Measurements from ENCODE around the gene ZRSR2.
"Not testable (repeated sequence)": the region's sequence is repeated elsewhere in the genome, so short reads cannot be mapped to it uniquely, and the experiment has no call there.

ZRSR2 gene, protein sequence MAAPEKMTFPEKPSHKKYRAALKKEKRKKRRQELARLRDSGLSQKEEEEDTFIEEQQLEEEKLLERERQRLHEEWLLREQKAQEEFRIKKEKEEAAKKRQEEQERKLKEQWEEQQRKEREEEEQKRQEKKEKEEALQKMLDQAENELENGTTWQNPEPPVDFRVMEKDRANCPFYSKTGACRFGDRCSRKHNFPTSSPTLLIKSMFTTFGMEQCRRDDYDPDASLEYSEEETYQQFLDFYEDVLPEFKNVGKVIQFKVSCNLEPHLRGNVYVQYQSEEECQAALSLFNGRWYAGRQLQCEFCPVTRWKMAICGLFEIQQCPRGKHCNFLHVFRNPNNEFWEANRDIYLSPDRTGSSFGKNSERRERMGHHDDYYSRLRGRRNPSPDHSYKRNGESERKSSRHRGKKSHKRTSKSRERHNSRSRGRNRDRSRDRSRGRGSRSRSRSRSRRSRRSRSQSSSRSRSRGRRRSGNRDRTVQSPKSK

GRCh38 chrX:15789979-15790768, at the start of gene ZRSR2:
Gene ZRSR2 (plus strand): TSS chrX:15790484. CDS start chrX:15790496, 12 bp downstream.
- peak; percentile 60 to 81 (median 68) for DNase-seq

DNA sequence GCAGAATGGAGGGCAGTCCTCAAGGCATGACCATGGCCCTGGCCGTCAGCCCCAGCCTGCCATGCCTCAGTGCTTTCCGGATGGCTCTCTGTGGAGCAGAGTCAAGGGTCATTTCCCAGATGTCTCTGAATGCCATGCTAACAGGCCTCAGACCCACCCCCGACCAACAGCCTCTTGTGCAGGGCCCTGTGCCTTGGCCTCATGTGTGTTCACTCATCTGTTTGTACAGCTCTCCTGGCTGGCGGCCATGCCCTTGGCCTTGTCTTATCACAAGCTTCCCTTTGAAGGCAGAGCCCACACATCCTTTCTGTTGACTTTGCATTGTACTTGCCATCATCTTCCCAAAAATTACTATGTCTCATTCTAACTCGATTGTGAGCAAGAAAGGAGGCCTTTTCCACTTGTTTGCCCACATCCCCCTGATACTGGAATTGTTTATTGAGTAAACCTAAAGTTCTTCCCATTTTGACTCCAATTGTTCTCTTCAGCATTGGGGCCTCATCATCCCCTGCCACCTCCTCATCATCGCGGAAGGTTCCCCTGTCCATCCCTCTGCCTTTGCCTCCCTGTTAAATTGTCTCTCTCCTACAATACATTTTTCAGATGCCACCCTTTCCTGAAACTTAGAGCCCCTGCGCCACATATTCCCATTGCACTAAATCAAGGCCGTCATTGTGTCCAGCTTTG, 46.0 kb upstream of the ZRSR2 start:
- no peak for DNase-seq

DNA sequence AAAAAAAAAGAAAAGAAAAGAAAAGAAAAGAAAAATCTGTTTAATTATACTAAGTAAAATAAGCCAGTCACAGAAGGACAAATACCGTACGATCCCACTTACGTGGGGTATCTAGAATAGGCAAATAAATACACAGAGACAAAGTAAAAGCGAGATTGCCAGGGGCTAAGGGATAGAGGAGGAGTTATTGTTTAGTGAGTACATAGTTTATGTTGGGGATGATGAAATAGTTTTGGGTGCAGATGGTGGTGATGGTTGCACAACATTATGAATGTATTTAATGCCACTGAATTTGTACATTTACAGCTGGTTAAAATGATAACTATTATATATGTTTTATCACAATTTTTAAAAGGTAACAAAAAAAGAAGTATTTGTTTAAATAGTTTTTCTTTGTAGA, 45.1 kb upstream of the ZRSR2 start:
- DNase-seq = no peak

GRCh38 chrX:15746651-15747050, 43.6 kb upstream of the ZRSR2 start:
- not testable (repeated sequence) for DNase-seq

DNA sequence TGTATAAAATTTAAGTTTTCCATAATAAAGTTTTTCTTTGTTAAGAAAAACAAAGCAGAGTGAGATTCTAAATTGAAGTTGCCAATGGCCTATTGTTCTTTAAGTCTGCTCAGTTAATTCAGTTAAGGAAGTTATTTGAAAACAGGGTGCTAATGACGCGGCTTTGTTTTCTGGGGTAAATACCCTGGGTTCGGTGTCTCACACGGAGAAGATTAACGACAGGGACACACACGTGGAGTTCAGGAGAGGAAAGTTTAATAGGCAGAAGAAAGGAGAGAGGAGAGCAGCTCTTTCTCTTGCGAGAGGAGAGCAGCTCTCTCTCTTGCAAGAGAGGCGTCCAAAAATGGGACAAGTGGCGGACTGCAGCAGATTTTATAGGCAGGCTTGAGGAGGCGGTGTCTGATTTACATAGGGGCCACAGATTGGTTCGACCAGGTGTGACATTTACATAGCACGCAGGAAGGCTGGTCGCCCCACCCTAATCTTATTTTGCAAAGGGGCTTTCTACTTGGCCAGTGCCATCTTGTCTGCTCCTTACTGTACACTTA, 42.6 kb upstream of the ZRSR2 start:
- DNase-seq = no peak

GRCh38 chrX:15748841-15749240, 41.4 kb upstream of the ZRSR2 start:
- no peak for DNase-seq

DNA sequence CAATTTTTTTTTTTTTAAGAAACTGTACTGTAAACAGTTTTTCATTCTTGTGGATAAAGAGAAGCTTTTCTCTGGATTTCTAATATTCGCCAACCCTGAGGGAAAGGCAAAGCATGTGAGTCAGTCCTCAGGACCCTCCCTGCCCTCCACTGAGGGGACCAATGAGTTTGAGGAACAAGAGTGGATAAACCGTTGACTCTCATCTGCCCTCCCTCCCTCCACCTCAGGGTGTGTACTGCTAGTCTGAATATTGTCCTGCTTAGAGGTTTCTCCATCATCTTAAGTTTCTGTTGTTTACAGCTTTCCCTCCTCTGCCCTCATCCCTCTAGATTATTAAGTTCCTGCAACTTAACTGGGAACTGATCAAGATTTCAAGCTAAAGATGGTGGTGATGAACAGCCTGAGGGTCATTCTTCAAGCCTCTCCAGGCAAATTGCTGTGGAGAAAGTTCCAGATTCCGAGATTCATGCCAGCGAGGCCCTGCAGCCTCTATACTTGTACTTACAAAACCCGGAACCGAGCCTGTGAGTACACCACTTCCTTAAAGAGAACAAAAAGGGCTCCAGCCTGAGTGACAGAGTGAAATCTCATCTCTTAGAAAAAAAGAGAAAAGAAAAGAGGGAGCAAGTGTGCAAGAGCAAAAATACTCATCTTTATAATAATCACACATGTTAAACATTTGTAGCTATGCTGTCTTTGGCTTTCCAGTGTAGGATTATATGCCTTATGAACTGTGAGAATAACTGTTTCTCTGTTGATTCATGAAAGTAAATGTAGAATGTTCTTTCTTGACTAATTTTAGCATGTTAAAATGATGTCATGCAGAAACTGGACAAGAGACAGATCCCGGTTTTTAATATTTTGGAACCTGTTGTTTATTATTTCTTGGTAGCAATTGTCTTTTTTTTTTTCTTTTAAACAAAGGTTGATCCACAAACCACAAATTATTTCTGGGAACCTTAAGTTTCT, 40.4 kb upstream of the ZRSR2 start:
- DNase-seq = no peak

GRCh38 chrX:15750611-15751154, 39.6 kb upstream of the ZRSR2 start:
- no peak for DNase-seq

DNA sequence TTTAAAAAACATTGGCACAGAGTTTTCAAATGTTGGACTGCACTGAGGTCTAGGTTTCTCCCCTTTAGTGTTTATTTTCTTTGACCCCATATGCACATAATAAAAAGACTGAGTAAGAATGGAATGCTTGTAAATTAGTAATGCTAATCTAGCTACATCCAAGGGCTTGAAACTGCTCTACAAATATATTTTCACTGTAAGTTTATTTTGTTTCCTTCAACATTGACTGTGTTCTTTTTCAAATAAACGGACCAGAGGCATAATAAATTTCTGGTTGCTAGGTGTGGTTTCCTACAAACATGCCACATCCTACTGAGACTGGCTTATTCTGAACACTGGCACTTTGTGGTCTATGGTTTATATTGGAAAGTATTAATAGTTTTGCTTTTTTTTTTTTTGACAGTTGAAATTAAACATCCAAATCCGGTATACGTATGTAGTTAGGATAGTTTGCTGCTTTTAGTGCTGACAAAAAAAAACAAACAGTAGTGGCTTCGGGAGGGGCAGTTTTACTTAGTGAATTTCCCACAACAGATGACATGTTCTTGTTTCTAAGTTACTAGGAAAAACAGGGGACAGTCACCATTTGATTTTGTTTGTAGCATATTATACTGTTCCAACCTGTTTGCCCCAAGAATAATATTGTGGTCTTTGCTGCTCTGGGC, 39.0 kb upstream of the ZRSR2 start:
- no peak for DNase-seq

DNA sequence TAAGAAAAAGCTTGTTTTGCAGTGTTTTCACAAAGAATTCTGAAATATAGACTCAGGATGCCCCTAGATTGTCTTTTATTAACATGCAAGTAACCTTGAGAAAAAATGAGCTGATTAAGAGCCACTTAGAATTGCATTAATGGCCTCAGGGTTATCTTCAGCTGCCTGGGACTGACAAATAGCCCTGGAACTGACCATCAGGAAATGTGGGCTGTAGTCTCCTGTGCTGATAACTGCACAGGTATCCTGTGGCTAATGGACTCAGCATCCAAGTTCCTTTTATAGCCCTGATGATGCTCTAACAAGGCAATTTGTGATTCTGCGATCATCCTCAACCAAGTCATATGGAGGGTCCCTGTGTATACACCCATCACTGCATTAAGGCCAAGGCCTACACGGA, 35.2 kb upstream of the ZRSR2 start:
- no peak for DNase-seq

DNA sequence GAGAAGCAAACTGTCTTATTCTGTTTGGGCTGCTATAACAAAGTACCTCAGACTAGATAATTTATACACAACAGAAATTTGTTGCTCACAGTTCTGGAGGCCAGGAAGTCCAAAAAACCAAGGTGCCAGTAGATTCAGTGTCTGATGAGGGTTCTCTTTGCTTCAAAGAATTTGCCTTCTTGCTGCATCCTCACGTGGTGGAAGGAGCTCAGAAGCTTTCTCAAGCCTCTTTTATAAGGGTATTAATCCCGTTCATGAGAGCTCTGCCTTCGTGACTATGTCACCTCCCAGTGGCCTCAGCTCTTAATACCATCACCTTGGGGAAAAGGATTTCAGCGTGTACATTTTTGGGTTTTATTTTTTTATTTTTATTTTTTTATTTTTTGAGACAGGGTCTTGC, 32.1 kb upstream of the ZRSR2 start:
- DNase-seq = no peak

- not testable (repeated sequence) for DNase-seq
Observed at GRCh38 chrX:15759886-15760285, 30.4 kb upstream of the ZRSR2 start.

DNA sequence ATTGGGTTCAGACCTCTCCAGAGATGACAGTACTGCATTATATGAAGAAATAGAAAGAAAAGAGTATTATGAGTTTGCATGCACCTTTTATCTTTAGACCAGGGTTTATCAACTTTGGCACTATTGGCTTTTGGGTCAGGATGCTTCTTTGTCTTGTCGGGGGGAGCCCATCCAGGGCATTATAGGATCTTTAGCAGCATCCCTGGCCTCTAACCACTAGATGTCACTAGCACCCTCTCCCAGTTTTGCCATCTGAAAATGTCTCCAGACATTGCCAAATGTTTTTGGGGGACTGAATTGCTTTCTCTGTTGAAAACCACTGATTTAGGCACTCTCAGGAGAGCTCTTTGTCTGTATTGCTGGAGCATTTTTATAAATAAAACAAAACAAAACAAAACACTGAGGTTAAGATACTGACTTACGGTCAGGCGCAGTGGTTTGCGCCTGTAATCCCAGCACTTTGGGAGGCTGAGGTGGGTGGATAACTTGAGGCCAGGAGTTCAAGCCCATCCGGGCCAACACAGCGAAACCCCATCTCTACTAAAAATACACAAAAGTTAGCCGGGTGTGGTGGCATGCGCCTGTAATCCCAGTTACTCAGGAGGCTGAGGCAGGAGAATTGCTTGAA, 28.6 kb upstream of the ZRSR2 start:
- DNase-seq = no peak

DNA sequence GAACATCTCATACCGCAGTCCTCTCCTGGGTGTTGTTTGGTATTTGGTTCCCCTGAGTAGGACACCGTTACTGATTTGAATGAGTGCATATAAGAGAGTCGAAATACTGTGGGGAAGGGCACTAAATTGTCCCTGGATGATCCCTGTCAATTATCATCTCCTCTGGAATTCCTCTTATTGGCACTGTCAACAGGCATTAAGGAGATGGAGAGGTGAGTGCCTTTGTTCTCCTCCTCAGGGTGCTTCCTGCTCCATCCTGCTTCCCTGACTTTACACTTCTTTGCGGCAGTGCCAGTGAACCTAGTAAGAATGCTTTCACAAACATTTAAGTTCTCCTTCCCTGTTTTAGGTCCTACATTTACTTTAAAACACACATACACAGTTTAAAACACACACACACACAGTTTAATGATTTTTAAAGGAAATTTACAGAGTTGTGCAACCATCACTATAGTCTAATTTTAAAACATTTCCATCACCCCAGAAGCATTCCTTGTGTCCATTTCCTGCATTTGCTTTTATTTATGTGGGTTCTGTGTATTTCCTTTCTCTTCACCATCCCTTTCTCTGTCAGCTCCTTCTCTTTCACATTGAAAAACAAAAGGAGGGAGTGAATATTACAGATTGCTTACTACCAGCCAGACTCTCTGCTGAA, 20.9 kb upstream of the ZRSR2 start:
- no peak for DNase-seq

- no peak for DNase-seq
Observed at GRCh38 chrX:15781961-15782699, 8.2 kb upstream of the ZRSR2 start.

- DNase-seq = no peak
Observed at GRCh38 chrX:15785176-15785750, 5.0 kb upstream of the ZRSR2 start.

GRCh38 chrX:15786915-15787314, 3.4 kb upstream of the ZRSR2 start:
- no peak for DNase-seq

DNA sequence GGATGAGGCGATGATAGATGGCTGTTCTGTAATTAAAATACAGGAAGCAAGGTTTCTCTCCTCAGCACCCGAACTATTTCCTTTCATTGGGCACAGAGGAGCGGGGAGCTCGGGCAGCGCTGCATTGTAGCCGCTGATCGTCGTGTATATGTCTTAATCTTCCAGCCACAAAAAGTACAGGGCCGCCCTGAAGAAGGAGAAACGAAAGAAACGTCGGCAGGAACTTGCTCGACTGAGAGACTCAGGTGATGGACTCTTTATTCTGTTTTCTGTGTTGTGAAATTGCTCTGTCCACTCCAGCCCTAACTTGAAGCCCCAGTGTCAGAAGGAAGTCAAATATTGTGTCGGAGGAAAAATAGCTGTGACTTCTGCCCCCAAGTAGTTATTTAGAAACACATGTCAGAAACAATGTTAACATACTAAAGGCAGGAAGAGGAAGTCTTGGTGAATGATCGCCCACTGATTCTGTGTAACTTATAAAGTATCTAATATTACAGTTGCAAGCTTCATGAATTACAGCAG, 546 bp downstream of the ZRSR2 start:
- DNase-seq = peak in 2 of 4 experiments; percentile 3 to 19

DNA sequence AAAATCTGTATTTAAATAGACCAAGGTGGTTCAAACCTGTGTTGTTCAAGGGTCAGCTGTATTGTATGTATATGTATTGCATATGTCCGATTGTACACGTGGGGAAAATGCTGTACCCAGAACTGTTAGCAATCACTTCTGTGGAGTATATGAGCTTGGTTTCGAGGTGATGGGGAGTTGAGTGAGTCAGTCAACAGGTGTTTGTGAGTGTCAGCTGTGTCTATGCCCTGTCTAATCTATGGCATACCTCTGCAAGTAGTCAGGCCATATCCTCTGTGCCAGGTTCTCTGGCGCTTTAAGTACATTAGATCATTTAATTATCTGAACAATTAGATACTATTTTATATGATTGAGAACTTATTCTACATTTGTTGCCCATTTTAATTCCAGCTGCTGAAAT, 7.4 kb downstream of the ZRSR2 start:
- no peak for DNase-seq

Data from activated CD4-positive, CD25-positive, alpha-beta regulatory T cell (primary cell).